ENCODE results near the gene B4GALT6.
A peak's percentile ranks its signal among the peaks of the same experiment; 100 is the strongest.
"Not testable (repeated sequence)": the region's sequence is repeated elsewhere in the genome, so short reads cannot be mapped to it uniquely, and the experiment has no call there.

The B4GALT6 gene

DNA sequence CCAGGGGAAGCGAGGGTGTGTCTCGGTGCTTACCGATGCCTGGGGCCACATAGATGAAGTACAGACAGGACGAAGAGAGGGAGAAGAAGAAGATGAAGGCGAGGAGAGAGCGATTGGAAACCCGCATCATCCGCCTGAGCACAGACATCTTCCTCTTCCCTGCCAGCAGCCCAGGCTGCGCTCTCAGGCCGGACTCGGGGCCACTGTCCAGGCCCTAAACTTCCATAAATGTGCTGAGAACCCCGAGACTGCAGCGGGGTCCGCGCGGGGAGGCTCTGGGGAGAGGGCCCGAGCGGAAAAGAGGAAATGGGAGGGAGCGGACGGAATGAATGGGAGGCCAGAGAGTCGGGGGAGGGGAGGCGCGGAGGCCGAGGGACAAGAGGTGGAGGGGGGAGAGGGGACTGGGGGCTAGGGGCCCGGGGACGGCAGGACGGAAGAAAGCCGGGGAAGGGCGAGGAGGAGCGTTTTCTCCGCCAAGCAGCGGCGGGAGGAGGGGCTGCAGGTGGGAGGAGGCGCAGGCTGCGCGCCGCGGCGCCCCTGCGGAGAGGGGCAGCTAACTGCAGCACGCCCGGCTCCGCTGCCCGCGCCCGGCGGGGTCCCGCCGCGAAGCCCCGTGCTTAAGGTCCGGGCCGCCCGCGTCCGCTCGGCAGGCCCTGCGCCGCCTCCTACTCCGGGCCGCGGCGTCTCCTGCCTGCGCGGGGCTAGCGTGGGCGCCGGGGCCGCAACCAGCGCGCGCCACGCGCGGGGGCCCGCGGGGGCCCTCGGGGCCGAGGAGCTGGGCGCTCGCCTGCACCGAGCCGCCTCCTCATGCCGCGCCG is at the start of gene B4GALT6:
Gene B4GALT6, minus strand, starts transcription at position 303 of the 818 bp plus-strand sequence. Its CDS starts 155 bp downstream, at position 148.
- DNase-seq = peak; percentile 35 to 49 (median 39)

- no peak for DNase-seq
These were observed 47.2 kb upstream of the B4GALT6 start for GRCh38 chr18:31731628-31732027.

GRCh38 chr18:31729196-31729595 is 44.8 kb upstream of the B4GALT6 start:
- DNase-seq = not testable (repeated sequence)

- DNase-seq = peak in 1 of 3 donors; percentile 33
These were observed 39.8 kb upstream of the B4GALT6 start for GRCh38 chr18:31723990-31724711.

DNA sequence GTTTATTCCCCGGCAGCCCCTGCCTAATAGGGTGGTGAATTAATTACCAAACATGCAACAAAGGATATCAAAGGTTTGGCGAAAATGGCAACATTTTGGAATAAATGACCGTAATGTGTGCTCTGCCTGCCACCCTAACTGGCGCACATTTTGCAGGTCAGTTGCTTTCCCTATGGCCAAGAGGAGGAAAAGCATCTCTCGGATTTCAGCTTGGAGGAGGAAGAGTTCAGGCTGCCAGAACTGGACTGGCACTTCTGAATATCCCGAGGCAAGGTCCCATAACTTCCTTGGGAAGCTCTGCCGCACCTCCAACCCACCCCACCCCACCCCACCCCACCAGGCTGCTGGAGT is 39.2 kb upstream of the B4GALT6 start:
- no peak for DNase-seq

DNA sequence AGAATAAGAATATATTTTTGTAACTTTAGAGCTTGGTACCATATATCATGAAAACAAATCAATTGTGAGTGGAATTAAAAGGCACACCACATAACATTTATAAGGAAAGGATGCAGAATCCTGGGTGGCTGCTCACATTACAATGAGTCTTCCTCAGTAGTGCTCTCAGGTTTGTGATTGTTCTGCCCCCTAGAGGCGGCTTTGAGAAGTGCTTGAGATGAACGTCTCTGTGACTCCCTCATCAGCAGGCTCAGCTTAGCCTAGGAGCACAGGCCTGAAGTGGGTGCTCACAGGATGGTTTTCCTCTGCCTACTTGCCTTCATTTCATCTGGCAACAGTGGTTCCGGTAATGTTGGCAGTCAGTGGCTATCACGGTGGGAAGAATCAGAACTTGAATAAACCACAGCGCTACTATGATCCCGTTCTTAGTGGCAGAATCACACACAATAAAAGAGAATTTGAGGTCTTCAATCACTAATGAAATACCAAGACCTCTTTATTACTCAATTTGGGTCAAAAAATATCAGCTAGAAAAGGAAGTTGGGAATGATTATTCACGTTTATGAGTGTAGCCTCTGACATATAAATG is 38.1 kb upstream of the B4GALT6 start:
- peak; percentile 86 to 91 (median 87) for DNase-seq

DNA sequence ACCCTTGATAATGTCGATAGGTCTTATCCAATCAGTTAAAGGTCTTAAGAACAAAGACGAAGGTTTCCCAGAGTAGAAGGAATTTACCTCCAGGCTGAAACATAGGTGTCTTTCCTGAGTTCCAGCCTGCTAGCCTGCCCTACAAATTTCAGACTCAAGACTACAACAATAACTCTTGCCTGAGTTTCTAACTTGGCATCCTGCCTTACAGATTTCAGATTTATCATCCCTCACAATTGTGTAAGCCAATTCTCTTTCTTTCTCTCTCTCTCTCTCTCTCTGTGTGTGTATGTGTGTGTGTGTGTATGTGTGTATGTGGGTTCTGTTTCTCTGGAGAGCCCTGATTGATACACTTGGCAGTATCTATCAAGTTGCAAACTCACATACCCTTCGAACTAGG is 37.2 kb upstream of the B4GALT6 start:
- DNase-seq = no peak

- DNase-seq = no peak
These were observed 36.5 kb upstream of the B4GALT6 start for GRCh38 chr18:31720867-31721266.

DNA sequence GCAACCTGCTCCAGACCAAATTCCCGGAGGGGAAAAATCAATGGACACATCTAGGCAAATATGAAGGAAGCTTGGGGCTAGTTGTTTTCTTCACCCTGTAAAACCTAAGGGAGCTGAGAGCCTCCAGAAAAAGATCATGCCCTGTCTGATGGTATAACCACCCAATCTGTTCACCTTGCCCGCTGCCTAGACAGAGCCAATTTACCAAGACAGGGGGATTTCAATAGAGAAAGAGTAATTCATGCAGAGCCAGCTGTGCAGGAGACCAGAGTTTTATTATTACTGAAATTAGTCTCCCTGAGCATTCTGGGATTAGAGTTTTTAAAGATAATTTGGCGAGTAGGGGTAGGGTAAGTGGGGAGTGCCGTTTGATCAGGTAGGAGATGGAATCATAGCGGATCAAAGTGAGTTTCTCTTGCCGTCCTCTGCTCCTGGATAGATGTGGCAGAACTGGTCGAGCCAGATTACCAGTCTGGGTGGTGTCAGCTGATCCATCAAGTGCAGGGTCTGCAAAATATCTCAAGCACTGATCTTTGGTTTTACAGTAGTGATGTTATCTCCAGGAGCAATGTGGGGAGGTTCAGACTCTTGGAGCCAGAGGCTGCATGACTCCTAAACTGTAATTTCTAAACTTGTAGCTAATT is 35.1 kb upstream of the B4GALT6 start:
- DNase-seq = no peak

- no peak for DNase-seq
These were observed 34.0 kb upstream of the B4GALT6 start for GRCh38 chr18:31718386-31718785.

- DNase-seq = no peak
These were observed 32.0 kb upstream of the B4GALT6 start for GRCh38 chr18:31716362-31716761.

GRCh38 chr18:31711365-31712172 is 27.2 kb upstream of the B4GALT6 start:
- DNase-seq = no peak

DNA sequence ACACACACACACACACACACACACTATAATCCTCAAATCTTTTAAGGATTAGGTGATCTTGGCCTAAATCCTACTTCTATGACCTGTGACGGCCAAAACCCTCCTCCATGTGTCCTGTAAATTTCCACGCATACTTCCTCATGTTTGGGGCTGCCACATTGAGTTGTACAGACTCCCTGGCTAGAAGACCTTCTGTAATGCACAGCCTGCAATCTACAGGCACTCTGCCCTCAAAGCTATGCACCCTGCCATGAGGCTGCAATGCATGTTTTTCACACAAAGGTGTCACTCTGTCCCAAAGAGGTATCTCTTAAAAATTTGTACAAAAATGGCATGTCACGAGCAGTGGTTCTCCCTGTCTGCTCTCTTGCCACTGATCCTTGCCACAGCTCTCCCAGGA is 26.4 kb upstream of the B4GALT6 start:
- no peak for DNase-seq

GRCh38 chr18:31707815-31708214 is 23.4 kb upstream of the B4GALT6 start:
- DNase-seq = no peak

- DNase-seq = no peak
These were observed 18.1 kb upstream of the B4GALT6 start for GRCh38 chr18:31702449-31702848.

- no peak for DNase-seq
These were observed 17.4 kb upstream of the B4GALT6 start for GRCh38 chr18:31701744-31702143.

- DNase-seq = no peak
These were observed 16.6 kb upstream of the B4GALT6 start for GRCh38 chr18:31700990-31701389.

DNA sequence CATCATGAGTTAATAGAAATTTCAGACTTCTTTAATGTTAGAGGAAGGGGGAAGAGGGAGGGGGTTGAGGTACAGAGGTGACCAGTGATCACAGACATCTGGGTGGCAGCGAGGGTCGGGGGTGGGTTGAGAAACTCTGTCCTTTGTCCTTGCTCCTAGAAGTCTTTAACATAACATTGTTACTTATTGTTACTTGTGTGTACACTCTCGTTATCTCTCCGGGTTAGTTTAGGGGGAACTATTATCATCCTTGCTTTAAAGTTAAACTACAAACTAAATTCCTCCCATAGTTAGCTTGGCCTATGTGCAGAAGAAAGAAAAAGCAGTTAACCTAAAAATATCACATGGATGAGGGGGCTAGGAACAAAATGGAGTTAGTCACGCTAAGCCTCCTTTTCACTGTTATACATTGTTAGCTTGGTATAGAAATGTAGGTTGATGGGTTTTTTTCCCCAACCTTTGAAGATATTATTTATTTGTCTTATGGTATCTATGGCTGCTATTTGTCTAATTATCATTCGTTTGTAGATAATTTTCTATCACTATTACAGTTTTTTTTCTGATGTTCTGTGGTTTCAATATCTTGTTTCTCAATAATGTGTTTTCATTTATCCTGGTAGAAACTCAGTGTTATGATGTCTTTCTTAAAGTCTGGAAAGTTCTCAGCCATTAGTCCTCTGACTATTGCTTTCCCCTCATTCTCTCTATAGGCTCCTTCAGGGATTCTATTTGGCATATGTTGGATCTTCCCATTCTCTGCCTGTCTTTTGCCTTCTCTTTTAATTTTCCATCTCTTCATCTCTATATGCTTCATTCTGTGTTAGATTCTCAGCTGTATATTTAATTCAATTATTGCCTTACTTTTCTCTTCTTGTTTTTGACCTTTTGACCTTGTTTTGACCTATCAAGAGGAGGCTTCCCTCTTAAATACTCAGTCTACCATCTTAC is 13.2 kb upstream of the B4GALT6 start:
- DNase-seq = no peak

- no peak for DNase-seq
These were observed 11.6 kb upstream of the B4GALT6 start for GRCh38 chr18:31695989-31696388.

GRCh38 chr18:31694297-31694696 is 9.9 kb upstream of the B4GALT6 start:
- DNase-seq = no peak

- DNase-seq = no peak
These were observed 4.2 kb upstream of the B4GALT6 start for GRCh38 chr18:31688606-31689005.

All from suppressor macrophage treated with lipopolysaccharide for 1 hour (primary cell).